K562 (cell line): ENCODE measurements around the gene OTUD5. TPM values are rescaled to one million over a fixed set of nuclear protein-coding genes. Genes with fewer than 3 reads are reported as not detected.

Experiments
- CC2D1A ChIP-seq: fragments of 450-650 bp; IDR thresholded peaks from 2 replicates; pipeline ENCODE4 v1.6.1; 2017; ENCODE audit warnings: mild to moderate bottlenecking
- CEBPB ChIP-seq: fragments of 450-650 bp; IDR thresholded peaks from 2 replicates; pipeline ENCODE4 v1.6.1; 2016; ENCODE audit warnings: missing genetic modification characterization, missing compliant biosample characterization
- MCM3 ChIP-seq: fragments of 450-650 bp; IDR thresholded peaks from 2 replicates; pipeline ENCODE4 v1.6.1; 2016
- MTF1 ChIP-seq: fragments of 250-450 bp; sonication (Bioruptor Pico); IDR thresholded peaks from 2 replicates; pipeline ENCODE4 v1.9.0; 2021; ENCODE audit warnings: moderate library complexity, mild to moderate bottlenecking, inconsistent platforms, borderline replicate concordance
- NFE2L1 ChIP-seq: fragments of 450-650 bp; IDR thresholded peaks from 2 replicates; pipeline ENCODE4 v1.6.1; 2016; ENCODE audit warnings: missing genetic modification characterization, low read depth, mild to moderate bottlenecking, missing compliant biosample characterization, moderate library complexity, borderline replicate concordance
- SIN3A ChIP-seq, 2 experiments: fragments of 150-350 bp in 1 of 2; IDR thresholded peaks; 2 replicates each; pipeline ENCODE4 v1.6.1; 2011 to 2016; ENCODE audit warnings: borderline replicate concordance in 2 of 2, low read depth in 2 of 2, low read length in 2 of 2, mild to moderate bottlenecking in 2 of 2, moderate library complexity in 2 of 2; ENCODE audit not compliant: control insufficient read depth in 1 of 2
- ZBED1 ChIP-seq: IDR thresholded peaks from 2 replicates; pipeline ENCODE4 v1.6.1; 2014
- ZBTB7A ChIP-seq: IDR thresholded peaks from 2 replicates; pipeline ENCODE4 v1.6.1; 2011; ENCODE audit warnings: low read depth, mild to moderate bottlenecking, low read length, moderate library complexity, borderline replicate concordance; ENCODE audit not compliant: control insufficient read depth
- polyA plus RNA-seq, 8 experiments: library from polyadenylated mRNA; depleted of rRNA in 4 of 8; stranded (reverse) in 5 of 8; unstranded in 3 of 8; fragments of >200 nt; fragmentation: Nextera tagmentation in 2 of 8; fragmentation: Illumina TruSeq in 1 of 8; extraction: Ambion mirVana in 2 of 8; extraction: Trizol in 1 of 8; gene quantifications; 2 replicates each; pipeline versions ENCODE4 v1.2.1 to v1.2.3, GENCODE V29; 2011 to 2014; ENCODE audit warnings: inconsistent platforms in 1 of 8, missing spikeins in 1 of 8
- total RNA-seq, 7 experiments: library from RNA; depleted of rRNA in 6 of 7; stranded (reverse); fragments of >200 nt in 6 of 7; fragmentation: Illumina TruSeq in 2 of 7; extraction: Trizol in 2 of 7; gene quantifications; 2 replicates each; pipeline versions ENCODE4 v1.2.1 to v1.2.3, GENCODE V29; 2011 to 2021; ENCODE audit warnings: low replicate concordance in 1 of 7
- TF ChIP-seq, protein P1 (sequence below), 2 experiments: fragments of 450-650 bp; formaldehyde crosslinking in 1 of 2; IDR thresholded peaks; 2 replicates each; pipeline versions ENCODE4 v1.4.0 to v1.6.1; 2014 to 2020; ENCODE audit warnings: mild to moderate bottlenecking in 2 of 2, borderline replicate concordance in 1 of 2, low read depth in 1 of 2
- TF ChIP-seq, protein P2 (sequence below): fragments of 450-650 bp; conservative IDR thresholded peaks from 2 replicates; pipeline ENCODE4 v1.6.1; 2016; ENCODE audit warnings: missing genetic modification characterization, low read depth, mild to moderate bottlenecking, missing compliant biosample characterization, moderate library complexity
- TF ChIP-seq, protein P3 (sequence below): fragments of 450-650 bp; IDR thresholded peaks from 2 replicates; pipeline ENCODE4 v1.6.1; 2016; ENCODE audit warnings: borderline replicate concordance
- TF ChIP-seq, protein P4 (sequence below), 2 experiments: fragments of 450-650 bp in 1 of 2; sonication (generic) in 1 of 2; formaldehyde crosslinking in 1 of 2; IDR thresholded peaks in 1 of 2; conservative IDR thresholded peaks in 1 of 2; 2 replicates each; pipeline versions ENCODE4 v1.6.1 to v1.8.1; 2016 to 2023; ENCODE audit warnings: mild to moderate bottlenecking in 2 of 2, moderate library complexity in 2 of 2, inconsistent platforms in 1 of 2, missing genetic modification reagents in 1 of 2

OTUD5 gene
- total and polyA plus RNA-seq, 9 of the 15 experiments (the other 6 are each of a cell fraction or from before 2014, with no cell fraction given): 3.6 to 102 (median 59.0) TPM

DNA sequence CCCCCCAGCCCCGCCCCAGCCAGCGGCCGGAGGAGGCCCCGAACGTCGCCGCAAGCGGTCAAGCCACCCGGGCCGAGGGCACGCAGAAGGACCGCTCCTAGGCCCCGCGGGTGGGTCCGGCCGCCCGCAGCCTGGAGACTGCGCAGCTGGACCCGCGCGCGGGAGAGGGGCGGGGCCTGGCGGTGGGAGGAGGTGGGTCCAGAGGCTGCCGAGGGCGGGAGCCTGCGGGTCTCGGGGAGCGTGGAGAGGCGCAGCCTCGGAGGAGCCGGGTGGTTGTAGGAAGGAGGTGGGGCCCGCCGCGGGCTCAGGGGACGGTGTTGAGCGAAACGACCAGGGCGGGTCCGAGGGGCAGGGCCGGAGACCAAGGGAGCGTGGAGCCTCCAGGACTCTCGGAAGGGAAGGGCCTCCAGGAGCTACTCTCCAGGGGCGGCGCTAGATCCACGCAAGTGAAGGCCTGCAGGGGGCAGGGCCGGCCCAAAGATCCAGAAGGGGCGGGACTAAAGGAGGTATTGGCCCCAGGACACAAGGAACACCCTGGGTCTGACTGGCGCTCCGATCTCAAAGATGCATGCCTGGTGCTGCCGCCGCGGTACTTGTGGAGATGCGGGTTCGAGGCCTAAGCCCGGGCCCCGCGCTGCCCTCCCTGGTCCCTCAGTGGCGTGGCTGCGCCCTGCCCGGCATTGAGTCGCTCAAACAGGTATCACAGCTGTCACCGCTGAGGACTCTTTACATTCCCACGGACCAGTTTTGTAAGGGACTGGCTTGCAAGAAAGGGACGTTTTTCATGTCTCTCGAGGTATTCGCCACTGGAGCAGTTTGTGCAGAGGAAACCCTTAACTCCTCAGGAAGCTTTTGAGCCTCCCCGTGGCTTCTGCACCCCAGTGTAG lies 65.8 kb downstream of the OTUD5 start (continued):
- TF ChIP-seq, protein P1, sequence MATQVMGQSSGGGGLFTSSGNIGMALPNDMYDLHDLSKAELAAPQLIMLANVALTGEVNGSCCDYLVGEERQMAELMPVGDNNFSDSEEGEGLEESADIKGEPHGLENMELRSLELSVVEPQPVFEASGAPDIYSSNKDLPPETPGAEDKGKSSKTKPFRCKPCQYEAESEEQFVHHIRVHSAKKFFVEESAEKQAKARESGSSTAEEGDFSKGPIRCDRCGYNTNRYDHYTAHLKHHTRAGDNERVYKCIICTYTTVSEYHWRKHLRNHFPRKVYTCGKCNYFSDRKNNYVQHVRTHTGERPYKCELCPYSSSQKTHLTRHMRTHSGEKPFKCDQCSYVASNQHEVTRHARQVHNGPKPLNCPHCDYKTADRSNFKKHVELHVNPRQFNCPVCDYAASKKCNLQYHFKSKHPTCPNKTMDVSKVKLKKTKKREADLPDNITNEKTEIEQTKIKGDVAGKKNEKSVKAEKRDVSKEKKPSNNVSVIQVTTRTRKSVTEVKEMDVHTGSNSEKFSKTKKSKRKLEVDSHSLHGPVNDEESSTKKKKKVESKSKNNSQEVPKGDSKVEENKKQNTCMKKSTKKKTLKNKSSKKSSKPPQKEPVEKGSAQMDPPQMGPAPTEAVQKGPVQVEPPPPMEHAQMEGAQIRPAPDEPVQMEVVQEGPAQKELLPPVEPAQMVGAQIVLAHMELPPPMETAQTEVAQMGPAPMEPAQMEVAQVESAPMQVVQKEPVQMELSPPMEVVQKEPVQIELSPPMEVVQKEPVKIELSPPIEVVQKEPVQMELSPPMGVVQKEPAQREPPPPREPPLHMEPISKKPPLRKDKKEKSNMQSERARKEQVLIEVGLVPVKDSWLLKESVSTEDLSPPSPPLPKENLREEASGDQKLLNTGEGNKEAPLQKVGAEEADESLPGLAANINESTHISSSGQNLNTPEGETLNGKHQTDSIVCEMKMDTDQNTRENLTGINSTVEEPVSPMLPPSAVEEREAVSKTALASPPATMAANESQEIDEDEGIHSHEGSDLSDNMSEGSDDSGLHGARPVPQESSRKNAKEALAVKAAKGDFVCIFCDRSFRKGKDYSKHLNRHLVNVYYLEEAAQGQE (IDR thresholded peaks at IDR 0.05; ENCODE audit: borderline replicate concordance): peak; percentile 53; the same call in 1 of the 2 replicates
- TF ChIP-seq, protein P1 (CRISPR knock-in tag; IDR thresholded peaks at IDR 0.05; ENCODE audit: low read depth): peak; percentile 17; the same call in 1 of the 2 replicates
- TF ChIP-seq NFE2L1 (tag) (no peak), CC2D1A (peak; percentile 50; the same call in 1 of the 2 replicates), MTF1 (no peak), MCM3 (no peak), CEBPB (no peak), ZBTB7A (no peak; the same call in 1 of the 2 replicates), ZBED1 (no peak), SIN3A (IDR thresholded peaks at IDR 0.05; ENCODE audit: borderline replicate concordance in 2 of 2, control insufficient read depth in 1 of 2, low read depth in 2 of 2, low read length in 2 of 2) (peak in 1 of 2 experiments; percentile 75; a peak in 1 of 4 replicates)
- TF ChIP-seq, protein P2, sequence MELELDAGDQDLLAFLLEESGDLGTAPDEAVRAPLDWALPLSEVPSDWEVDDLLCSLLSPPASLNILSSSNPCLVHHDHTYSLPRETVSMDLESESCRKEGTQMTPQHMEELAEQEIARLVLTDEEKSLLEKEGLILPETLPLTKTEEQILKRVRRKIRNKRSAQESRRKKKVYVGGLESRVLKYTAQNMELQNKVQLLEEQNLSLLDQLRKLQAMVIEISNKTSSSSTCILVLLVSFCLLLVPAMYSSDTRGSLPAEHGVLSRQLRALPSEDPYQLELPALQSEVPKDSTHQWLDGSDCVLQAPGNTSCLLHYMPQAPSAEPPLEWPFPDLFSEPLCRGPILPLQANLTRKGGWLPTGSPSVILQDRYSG (tag): no peak
- TF ChIP-seq, protein P3, sequence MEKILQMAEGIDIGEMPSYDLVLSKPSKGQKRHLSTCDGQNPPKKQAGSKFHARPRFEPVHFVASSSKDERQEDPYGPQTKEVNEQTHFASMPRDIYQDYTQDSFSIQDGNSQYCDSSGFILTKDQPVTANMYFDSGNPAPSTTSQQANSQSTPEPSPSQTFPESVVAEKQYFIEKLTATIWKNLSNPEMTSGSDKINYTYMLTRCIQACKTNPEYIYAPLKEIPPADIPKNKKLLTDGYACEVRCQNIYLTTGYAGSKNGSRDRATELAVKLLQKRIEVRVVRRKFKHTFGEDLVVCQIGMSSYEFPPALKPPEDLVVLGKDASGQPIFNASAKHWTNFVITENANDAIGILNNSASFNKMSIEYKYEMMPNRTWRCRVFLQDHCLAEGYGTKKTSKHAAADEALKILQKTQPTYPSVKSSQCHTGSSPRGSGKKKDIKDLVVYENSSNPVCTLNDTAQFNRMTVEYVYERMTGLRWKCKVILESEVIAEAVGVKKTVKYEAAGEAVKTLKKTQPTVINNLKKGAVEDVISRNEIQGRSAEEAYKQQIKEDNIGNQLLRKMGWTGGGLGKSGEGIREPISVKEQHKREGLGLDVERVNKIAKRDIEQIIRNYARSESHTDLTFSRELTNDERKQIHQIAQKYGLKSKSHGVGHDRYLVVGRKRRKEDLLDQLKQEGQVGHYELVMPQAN: peak; percentile 23; the same call in 1 of the 2 replicates
- TF ChIP-seq, protein P4, sequence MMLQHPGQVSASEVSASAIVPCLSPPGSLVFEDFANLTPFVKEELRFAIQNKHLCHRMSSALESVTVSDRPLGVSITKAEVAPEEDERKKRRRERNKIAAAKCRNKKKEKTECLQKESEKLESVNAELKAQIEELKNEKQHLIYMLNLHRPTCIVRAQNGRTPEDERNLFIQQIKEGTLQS (IDR thresholded peaks at IDR 0.05): no peak
- TF ChIP-seq, protein P4 (CRISPR knock-in tag; conservative IDR thresholded peaks at IDR 0.05): no peak
